MCF 10A (cell line): ENCODE data around the gene MOB3B. TPM values are rescaled to one million over a fixed set of nuclear protein-coding genes. Genes with fewer than 3 reads are reported as not detected.

Experiments used
- BruUV-seq: library from RNA; stranded (reverse); fragments of 400-500 nt; replicated peaks from 2 replicates; lab custom pipeline; 2021; lab: Mats Ljungman, UMichigan
- CTCF ChIA-PET: fragments of 300-600 bp; sonication (Branson Sonifier 250); formaldehyde crosslinking; extraction: SDS; loops from one replicate; lab custom pipeline; 2021; ENCODE audit warnings: antibody characterized with exemption, inconsistent platforms; lab: Yijun Ruan, JAX
- POLR2A ChIA-PET: fragments of 300-600, 350-650 bp; sonication (Branson Sonifier 250); formaldehyde crosslinking; extraction: SDS; loops from one replicate; lab custom pipeline; 2020; ENCODE audit warnings: antibody characterized with exemption, inconsistent platforms; lab: Yijun Ruan, JAX
- DNase-seq: peaks from one replicate; pipeline ENCODE4 v3.0.0-alpha.2; 2018; ENCODE audit not compliant: unreplicated experiment
- H3K27ac Mint-ChIP-seq: one replicate; pipeline ENCODE4 v1.8.0; 2022; ENCODE audit warnings: mild to moderate bottlenecking, low read depth, mixed read lengths; ENCODE audit not compliant: unreplicated experiment
- H3K27me3 Mint-ChIP-seq: one replicate; pipeline ENCODE4 v1.8.0; 2022; ENCODE audit warnings: mixed read lengths; ENCODE audit not compliant: insufficient read depth, unreplicated experiment
- H3K36me3 Mint-ChIP-seq: one replicate; pipeline ENCODE4 v1.8.0; 2022; ENCODE audit warnings: mild to moderate bottlenecking, moderate library complexity, mixed read lengths; ENCODE audit not compliant: insufficient read depth, unreplicated experiment
- H3K4me1 Mint-ChIP-seq: one replicate; pipeline ENCODE4 v1.8.0; 2022; ENCODE audit warnings: mixed read lengths; ENCODE audit not compliant: insufficient read depth, unreplicated experiment
- H3K4me3 Mint-ChIP-seq: one replicate; pipeline ENCODE4 v1.8.0; 2022; ENCODE audit warnings: mild to moderate bottlenecking, moderate library complexity, mixed read lengths; ENCODE audit not compliant: unreplicated experiment
- H3K9me3 Mint-ChIP-seq: one replicate; pipeline ENCODE4 v1.8.0; 2022; ENCODE audit warnings: mixed read lengths; ENCODE audit not compliant: unreplicated experiment
- CTCF ChIP-seq: fragments of 200-600 bp; IDR thresholded peaks from one replicate; pipeline ENCODE4 v1.8.0; 2022; ENCODE audit warnings: antibody characterized with exemption, mild to moderate bottlenecking; ENCODE audit not compliant: unreplicated experiment
- intact Hi-C: fragments of 100-400 bp; cut with micrococcal nuclease; formaldehyde crosslinking; loops from 2 replicates; pipeline ENCODE4 v1.14.1; 2022
- total RNA-seq: library from RNA; stranded (reverse); gene quantifications from 2 replicates; pipeline ENCODE4 v1.2.3, GENCODE V29; 2022

Gene MOB3B
- total RNA-seq, 1 experiment from 2014 or later, result 3.7 TPM

- intact Hi-C loops, result no loop called here
Measured at GRCh38 chr9:27566118-27566517, 36.5 kb upstream of the MOB3B start.

GRCh38 chr9:27565696-27566095 is 36.1 kb upstream of the MOB3B start:
- Mint-ChIP-seq H3K27ac (no peak overlapping the region), H3K4me1 (peaks cover 5% of the 10 kb centered on the region), H3K4me3 (no peak overlapping the region), H3K27me3 (no peaks in the 10 kb centered on the region), H3K36me3 (peaks cover 29% of the 10 kb centered on the region), H3K9me3 (no peaks in the 10 kb centered on the region)
- ChIA-PET POLR2A (no interaction called here), CTCF (interaction anchor here (0.5 to 0.6 kb wide), 2 partner anchors 312 to 458 kb away, joined by 3 to 6 read pairs; no protein-coding TSS in a partner anchor)
- intact Hi-C loops, result no loop called here
- DNase-seq, result no peak
- BruUV-seq, result no TSS peak
- TF ChIP-seq CTCF, result no peak

More at GRCh38 chr9:27566118-27566517, 36.5 kb upstream of the MOB3B start:
- BruUV-seq, result no TSS peak
- H3K27ac Mint-ChIP-seq, result no peak overlapping the region
- H3K9me3 Mint-ChIP-seq, result no peaks in the 10 kb centered on the region
- H3K27me3 Mint-ChIP-seq, result no peaks in the 10 kb centered on the region
- no peak for TF ChIP-seq CTCF
- DNase-seq, result no peak
- POLR2A ChIA-PET, result no interaction called here
- H3K4me1 Mint-ChIP-seq, result peaks cover 5% of the 10 kb centered on the region
- no peak overlapping the region for H3K4me3 Mint-ChIP-seq
- CTCF ChIA-PET, result interaction anchor here (0.5 to 0.6 kb wide), 2 partner anchors 311 to 457 kb away, joined by 3 to 6 read pairs; no protein-coding TSS in a partner anchor
- H3K36me3 Mint-ChIP-seq, result peaks cover 29% of the 10 kb centered on the region

- no peak for DNase-seq
- no peak overlapping the region for H3K27ac Mint-ChIP-seq
- no peak overlapping the region for H3K4me3 Mint-ChIP-seq
- intact Hi-C loops, result no loop called here
- ChIA-PET POLR2A (interaction anchor here (2.9 kb wide), 1 partner anchor 9 kb away, joined by 9 read pairs; the partner anchor contains the start of gene C9orf72), CTCF (interaction anchor here (1.0 kb wide), 1 partner anchor 10 kb away, joined by 3 read pairs; no protein-coding TSS in a partner anchor)
- TF ChIP-seq CTCF, result no peak
- H3K4me1 Mint-ChIP-seq, result peaks cover 5% of the 10 kb centered on the region
- no peaks in the 10 kb centered on the region for H3K9me3 Mint-ChIP-seq
- no peaks in the 10 kb centered on the region for H3K27me3 Mint-ChIP-seq
- BruUV-seq, result no TSS peak
- peaks cover 29% of the 10 kb centered on the region for H3K36me3 Mint-ChIP-seq
Measured at GRCh38 chr9:27564670-27565069, 35.1 kb upstream of the MOB3B start.

- intact Hi-C loops, result no loop called here
- CTCF ChIA-PET, result interaction anchor here (0.6 to 1.0 kb wide), 2 partner anchors 9 to 174 kb away, joined by 3 read pairs; no protein-coding TSS in a partner anchor
- Mint-ChIP-seq H3K27ac (no peak overlapping the region), H3K27me3 (no peaks in the 10 kb centered on the region), H3K9me3 (no peaks in the 10 kb centered on the region), H3K4me1 (peaks cover 5% of the 10 kb centered on the region), H3K36me3 (peaks cover 29% of the 10 kb centered on the region), H3K4me3 (no peak overlapping the region)
- no TSS peak for BruUV-seq
- POLR2A ChIA-PET, result interaction anchor here (2.9 kb wide), 1 partner anchor 9 kb away, joined by 9 read pairs; the partner anchor contains the start of gene C9orf72
- no peak for DNase-seq
- TF ChIP-seq CTCF, result no peak
Measured at GRCh38 chr9:27563738-27564430, 34.3 kb upstream of the MOB3B start.
